ENCODE results near the gene DNAJC18. TPM values are rescaled to one million over a fixed set of nuclear protein-coding genes. Genes with fewer than 3 reads are reported as not detected.
A peak's percentile ranks its signal among the peaks of the same experiment; 100 is the strongest.
"Not testable (repeated sequence)": the region's sequence is repeated elsewhere in the genome, so short reads cannot be mapped to it uniquely, and the experiment has no call there.

Gene DNAJC18
- total and polyA plus RNA-seq, 4 donors = 4.3 to 26.4 (median 14.1) TPM

DNA sequence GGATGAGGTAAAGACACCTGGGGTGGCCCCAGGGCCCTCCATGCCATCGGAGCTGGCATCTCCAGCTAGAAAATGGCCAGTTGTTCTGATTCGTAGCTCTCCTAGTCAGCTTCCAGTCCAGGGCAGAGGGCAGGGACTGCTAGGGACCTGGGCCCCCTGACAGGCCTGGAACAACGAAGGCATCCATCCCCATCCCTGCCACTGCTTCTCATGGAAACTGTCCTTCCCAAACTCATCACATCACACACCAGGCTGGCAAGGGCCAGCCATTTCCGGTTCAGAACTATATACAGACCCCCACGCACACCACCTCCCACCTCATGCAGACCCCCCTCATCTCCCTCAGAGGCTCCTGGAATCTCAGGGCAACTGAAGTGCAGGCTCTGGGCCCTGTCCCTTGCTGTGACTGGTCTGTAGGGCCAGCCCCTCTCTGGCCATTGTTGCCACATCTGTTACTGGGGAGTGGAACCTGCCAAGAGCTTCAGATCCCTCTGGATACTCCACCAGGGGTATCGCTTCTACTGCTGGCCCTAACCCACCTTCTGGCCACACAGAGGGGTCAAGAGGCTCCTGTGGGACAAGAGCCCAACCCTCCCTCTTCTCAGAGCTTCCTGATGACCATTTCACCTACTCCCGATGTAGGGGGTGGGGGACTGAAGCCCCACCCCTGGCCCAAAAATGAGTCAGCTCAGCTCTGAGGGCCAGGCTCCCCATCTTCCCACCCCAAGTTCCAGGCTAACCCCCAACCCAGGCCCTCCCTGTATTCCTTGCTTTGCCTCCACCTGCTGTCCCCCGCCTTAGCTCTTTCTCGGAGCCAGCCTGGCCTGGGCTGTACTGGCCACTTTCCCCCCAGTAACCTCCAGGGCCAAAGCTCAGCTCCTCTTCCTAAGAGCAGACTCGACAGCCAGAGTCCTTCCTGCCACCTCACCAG, 48.4 kb downstream of the DNAJC18 start:
- no peaks in the 10 kb centered on the region for H3K36me3 ChIP-seq (ENCODE audit: control insufficient read depth in 1 of 2, insufficient read depth in 2 of 2, low read length in 1 of 2)
- intact Hi-C loops (cut with DNase I) = no loop called here
- 89 to 92% methylated on average over 10 of the region's 10 CpGs for WGBS, 2 donors
- no peak overlapping the region for H3K4me3 ChIP-seq (ENCODE audit: low read length in 2 of 2)
- H3K27ac ChIP-seq (ENCODE audit: low read depth in 1 of 2, low read length in 2 of 2) = no peak overlapping the region
- DNase-seq (peak; percentile 27 to 58), ATAC-seq (ENCODE audit: low FRiP score) (no peak)
- no peaks in the 10 kb centered on the region for H3K27me3 ChIP-seq (ENCODE audit: control insufficient read depth in 1 of 2, insufficient read depth in 2 of 2, low read length in 1 of 2)
- no peaks in the 10 kb centered on the region for H3K9me3 ChIP-seq (ENCODE audit: control insufficient read depth, low read length)
- no peaks in the 10 kb centered on the region for H3K4me1 ChIP-seq (ENCODE audit: control insufficient read depth in 1 of 2, insufficient read depth in 2 of 2, low read length in 2 of 2)

- H3K4me3 ChIP-seq (ENCODE audit: low read length in 2 of 2) = no peak within 1 kb of the TSS
- H3K4me1 ChIP-seq (ENCODE audit: control insufficient read depth in 1 of 2, insufficient read depth in 2 of 2, low read length in 2 of 2) = no peaks in the 10 kb centered on the region
- H3K9me3 ChIP-seq (ENCODE audit: control insufficient read depth, low read length) = no peaks in the 10 kb centered on the region
- no peaks in the 10 kb centered on the region for H3K27me3 ChIP-seq (ENCODE audit: control insufficient read depth in 1 of 2, insufficient read depth in 2 of 2, low read length in 1 of 2)
- no peaks in the 10 kb centered on the region for H3K36me3 ChIP-seq (ENCODE audit: control insufficient read depth in 1 of 2, insufficient read depth in 2 of 2, low read length in 1 of 2)
- ATAC-seq (ENCODE audit: low FRiP score) (no peak), DNase-seq (peak; percentile 48 to 75)
- intact Hi-C loops (cut with DNase I) = no loop called here
- 91 to 93% methylated on average over 11 of the region's 11 CpGs for WGBS, 2 donors
- no peak within 1 kb of the TSS for H3K27ac ChIP-seq (ENCODE audit: low read depth in 1 of 2, low read length in 2 of 2)
Observed at GRCh38 chr5:139389701-139390638, 49.4 kb downstream of the DNAJC18 start, which contains the start of gene MZB1. MZB1 (minus strand) TSS chr5:139389913; CDS start chr5:139389856, 57 bp downstream.

DNA sequence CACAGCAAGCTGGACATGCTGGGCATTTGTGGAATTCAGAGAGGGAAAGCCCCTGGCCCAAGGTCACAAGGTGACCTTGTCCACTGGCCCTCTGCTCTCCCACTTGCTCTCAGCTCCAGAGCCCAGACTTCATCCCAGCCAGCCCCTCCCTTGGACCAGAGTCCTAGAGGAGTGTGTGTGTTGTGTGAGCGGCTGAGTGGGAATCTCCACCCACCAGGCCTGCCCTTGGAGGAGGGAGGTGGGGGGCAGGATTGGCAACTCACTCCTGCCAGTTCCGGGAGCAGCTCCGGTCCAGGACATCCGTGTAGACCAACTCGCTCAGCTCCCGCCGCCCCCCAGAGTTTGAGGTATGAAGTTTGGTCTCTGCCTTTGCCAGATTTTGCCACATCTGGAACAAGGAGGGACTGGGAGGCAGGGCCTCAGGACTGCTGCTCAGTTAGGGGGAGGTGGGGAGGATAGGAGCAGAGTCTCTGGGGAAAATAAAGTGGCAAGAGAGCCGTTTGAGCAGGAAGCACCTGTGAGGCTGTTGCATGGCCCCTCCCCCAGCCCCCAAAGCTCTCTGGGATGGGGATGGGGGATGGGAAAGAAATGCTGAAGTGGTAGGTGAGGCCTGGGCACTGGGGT, 51.0 kb downstream of the DNAJC18 start:
- no peaks in the 10 kb centered on the region for H3K9me3 ChIP-seq (ENCODE audit: control insufficient read depth, low read length)
- H3K36me3 ChIP-seq (ENCODE audit: control insufficient read depth in 1 of 2, insufficient read depth in 2 of 2, low read length in 1 of 2) = no peaks in the 10 kb centered on the region
- H3K27me3 ChIP-seq (ENCODE audit: control insufficient read depth in 1 of 2, insufficient read depth in 2 of 2, low read length in 1 of 2) = no peaks in the 10 kb centered on the region
- H3K4me1 ChIP-seq (ENCODE audit: control insufficient read depth in 1 of 2, insufficient read depth in 2 of 2, low read length in 2 of 2) = no peaks in the 10 kb centered on the region
- WGBS, 2 donors = 18 to 23% methylated on average over 8 of the region's 8 CpGs
- H3K27ac ChIP-seq (ENCODE audit: low read depth in 1 of 2, low read length in 2 of 2) = no peak overlapping the region
- intact Hi-C loops (cut with DNase I) = no loop called here
- ATAC-seq (ENCODE audit: low FRiP score) (no peak), DNase-seq (peak in 1 of 2 donors; percentile 75)
- H3K4me3 ChIP-seq (ENCODE audit: low read length in 2 of 2) = no peak overlapping the region

DNA sequence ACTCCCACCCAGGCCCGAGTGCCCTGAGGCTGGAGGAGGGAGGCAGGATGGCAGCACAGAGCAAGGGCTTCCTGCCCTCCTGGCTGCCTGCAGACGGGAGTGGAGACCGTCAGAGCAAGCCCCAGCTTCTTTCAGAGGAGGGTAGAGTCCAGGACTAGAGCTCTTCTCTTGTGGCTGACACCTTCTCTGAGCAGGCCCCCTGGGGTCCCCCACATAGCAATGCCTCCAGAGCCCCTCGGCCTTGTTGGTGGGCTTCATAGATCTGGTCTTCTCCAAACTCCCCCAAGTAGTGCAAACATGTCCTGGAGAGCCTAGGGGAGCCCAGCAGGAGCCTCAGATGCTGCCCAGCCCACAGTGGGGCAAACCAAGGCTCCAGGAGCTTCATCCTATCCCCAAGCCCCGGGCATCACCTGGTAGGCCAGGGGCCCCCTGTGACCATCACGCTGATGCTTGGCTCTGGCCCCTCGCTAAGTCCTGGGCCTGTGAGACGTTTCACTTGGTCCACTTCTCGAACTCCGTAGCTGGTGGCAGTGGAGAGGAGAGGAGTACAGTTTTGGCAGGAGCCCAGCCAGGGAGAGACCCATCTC, 51.6 kb downstream of the DNAJC18 start:
- intact Hi-C loops (cut with DNase I) = no loop called here

DNA sequence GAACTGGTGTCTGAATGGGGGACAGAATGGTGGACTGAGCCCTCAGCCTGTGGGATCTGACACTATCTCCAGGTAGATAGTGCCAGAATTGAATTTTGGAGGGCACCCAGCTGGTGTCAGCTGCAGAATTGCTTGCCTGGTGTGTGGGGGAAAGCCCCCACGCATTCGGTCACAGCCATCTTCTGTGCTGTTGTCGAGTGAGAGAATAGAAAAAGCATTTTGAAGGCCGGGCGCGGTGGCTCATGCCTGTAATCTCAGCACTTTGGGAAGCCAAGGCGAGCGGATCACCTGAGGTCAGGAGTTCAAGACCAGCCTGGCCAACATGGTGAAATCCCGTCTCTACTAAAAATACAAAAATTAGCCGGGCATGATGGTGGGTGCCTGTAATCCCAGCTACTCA, 52.4 kb downstream of the DNAJC18 start:
- H3K27ac ChIP-seq (ENCODE audit: low read depth in 1 of 2, low read length in 2 of 2); H3K36me3 ChIP-seq (ENCODE audit: control insufficient read depth in 1 of 2, insufficient read depth in 2 of 2, low read length in 1 of 2); H3K4me3 ChIP-seq (ENCODE audit: low read length in 2 of 2); H3K9me3 ChIP-seq (ENCODE audit: control insufficient read depth, low read length); H3K27me3 ChIP-seq (ENCODE audit: control insufficient read depth in 1 of 2, insufficient read depth in 2 of 2, low read length in 1 of 2); ATAC-seq (ENCODE audit: low FRiP score); H3K4me1 ChIP-seq (ENCODE audit: control insufficient read depth in 1 of 2, insufficient read depth in 2 of 2, low read length in 2 of 2); intact Hi-C loops (cut with DNase I): not testable (repeated sequence)
- peak in 1 of 2 donors; percentile 16 for DNase-seq
- 95 to 96% methylated on average over 9 to 10 of the region's 10 CpGs for WGBS, 2 donors

More for the DNA sequence above, 51.6 kb downstream of the DNAJC18 start:
- no peak for ATAC-seq (ENCODE audit: low FRiP score)
- H3K36me3 ChIP-seq (ENCODE audit: control insufficient read depth in 1 of 2, insufficient read depth in 2 of 2, low read length in 1 of 2) = no peaks in the 10 kb centered on the region
- no peaks in the 10 kb centered on the region for H3K9me3 ChIP-seq (ENCODE audit: control insufficient read depth, low read length)
- WGBS, 2 donors = 82 to 91% methylated on average over 10 of the region's 10 CpGs
- no peaks in the 10 kb centered on the region for H3K4me1 ChIP-seq (ENCODE audit: control insufficient read depth in 1 of 2, insufficient read depth in 2 of 2, low read length in 2 of 2)
- no peaks in the 10 kb centered on the region for H3K27me3 ChIP-seq (ENCODE audit: control insufficient read depth in 1 of 2, insufficient read depth in 2 of 2, low read length in 1 of 2)
- H3K4me3 ChIP-seq (ENCODE audit: low read length in 2 of 2) = no peak overlapping the region
- no peak for DNase-seq
- H3K27ac ChIP-seq (ENCODE audit: low read depth in 1 of 2, low read length in 2 of 2) = no peak overlapping the region

- Histone ChIP-seq H3K9me3 (ENCODE audit: control insufficient read depth, low read length) (no peaks in the 10 kb centered on the region), H3K27ac (ENCODE audit: low read depth in 1 of 2, low read length in 2 of 2) (no peak overlapping the region), H3K36me3 (ENCODE audit: control insufficient read depth in 1 of 2, insufficient read depth in 2 of 2, low read length in 1 of 2) (no peaks in the 10 kb centered on the region), H3K4me3 (ENCODE audit: low read length in 2 of 2) (no peak overlapping the region), H3K27me3 (ENCODE audit: control insufficient read depth in 1 of 2, insufficient read depth in 2 of 2, low read length in 1 of 2) (no peaks in the 10 kb centered on the region), H3K4me1 (ENCODE audit: control insufficient read depth in 1 of 2, insufficient read depth in 2 of 2, low read length in 2 of 2) (no peaks in the 10 kb centered on the region)
- no peak for DNase-seq
- 90% methylated on average over 5 of the region's 5 CpGs for WGBS, 2 donors
- intact Hi-C loops (cut with DNase I) = no loop called here
- ATAC-seq (ENCODE audit: low FRiP score) = no peak
Observed at GRCh38 chr5:139386050-139386438, 53.3 kb downstream of the DNAJC18 start.

GRCh38 chr5:139385061-139386049, 54.0 kb downstream of the DNAJC18 start:
- H3K27ac ChIP-seq (ENCODE audit: low read depth in 1 of 2, low read length in 2 of 2) = no peak overlapping the region
- no peaks in the 10 kb centered on the region for H3K36me3 ChIP-seq (ENCODE audit: control insufficient read depth in 1 of 2, insufficient read depth in 2 of 2, low read length in 1 of 2)
- no peak overlapping the region for H3K4me3 ChIP-seq (ENCODE audit: low read length in 2 of 2)
- no peaks in the 10 kb centered on the region for H3K9me3 ChIP-seq (ENCODE audit: control insufficient read depth, low read length)
- no peaks in the 10 kb centered on the region for H3K27me3 ChIP-seq (ENCODE audit: control insufficient read depth in 1 of 2, insufficient read depth in 2 of 2, low read length in 1 of 2)
- intact Hi-C loops (cut with DNase I) = no loop called here
- DNase-seq (no peak), ATAC-seq (ENCODE audit: low FRiP score) (no peak)
- H3K4me1 ChIP-seq (ENCODE audit: control insufficient read depth in 1 of 2, insufficient read depth in 2 of 2, low read length in 2 of 2) = no peaks in the 10 kb centered on the region
- WGBS, 2 donors = 64 to 72% methylated on average over 8 of the region's 8 CpGs

All from aorta (tissue), 5 donors.